Myocyte (in vitro differentiated cells): ENCODE measurements around the gene IGF1R. TPM values are rescaled to one million over a fixed set of nuclear protein-coding genes. Genes with fewer than 3 reads are reported as not detected.

Source experiments
- DNase-seq: peaks from one replicate; pipeline ENCODE4 v3.0.0-alpha.2; 2012; ENCODE audit warnings: low read depth
- total RNA-seq: library from RNA; depleted of rRNA; stranded (reverse); fragments of >200 nt; gene quantifications from 2 replicates; pipeline ENCODE4 v1.2.3, GENCODE V29; 2014

IGF1R gene
- total RNA-seq, 1 donor from 2014 or later, result 21.2 TPM

DNA sequence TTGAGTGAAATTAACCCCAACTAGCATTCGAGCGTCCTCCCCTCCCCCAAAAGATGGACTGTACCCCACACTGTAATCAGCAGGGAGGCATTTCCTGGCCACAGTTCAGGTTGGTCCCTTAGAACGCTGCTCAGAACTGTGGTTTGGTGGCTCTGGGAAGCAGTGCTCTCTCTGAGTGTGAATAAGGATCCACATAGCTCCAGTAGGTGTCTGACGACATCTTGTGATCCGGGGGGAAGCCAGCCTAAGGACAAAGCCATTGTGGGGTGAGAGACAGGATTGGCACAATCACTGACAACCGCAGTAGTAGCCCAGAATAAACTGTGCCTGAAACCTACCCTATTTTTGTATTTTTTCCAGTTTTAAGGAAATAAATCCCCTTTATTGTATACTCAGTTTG is 125.3 kb downstream of the IGF1R start:
- no peak for DNase-seq

GRCh38 chr15:98774756-98775497 is 126.6 kb downstream of the IGF1R start:
- no peak for DNase-seq

GRCh38 chr15:98775498-98776230 is 127.3 kb downstream of the IGF1R start:
- DNase-seq, result no peak

DNA sequence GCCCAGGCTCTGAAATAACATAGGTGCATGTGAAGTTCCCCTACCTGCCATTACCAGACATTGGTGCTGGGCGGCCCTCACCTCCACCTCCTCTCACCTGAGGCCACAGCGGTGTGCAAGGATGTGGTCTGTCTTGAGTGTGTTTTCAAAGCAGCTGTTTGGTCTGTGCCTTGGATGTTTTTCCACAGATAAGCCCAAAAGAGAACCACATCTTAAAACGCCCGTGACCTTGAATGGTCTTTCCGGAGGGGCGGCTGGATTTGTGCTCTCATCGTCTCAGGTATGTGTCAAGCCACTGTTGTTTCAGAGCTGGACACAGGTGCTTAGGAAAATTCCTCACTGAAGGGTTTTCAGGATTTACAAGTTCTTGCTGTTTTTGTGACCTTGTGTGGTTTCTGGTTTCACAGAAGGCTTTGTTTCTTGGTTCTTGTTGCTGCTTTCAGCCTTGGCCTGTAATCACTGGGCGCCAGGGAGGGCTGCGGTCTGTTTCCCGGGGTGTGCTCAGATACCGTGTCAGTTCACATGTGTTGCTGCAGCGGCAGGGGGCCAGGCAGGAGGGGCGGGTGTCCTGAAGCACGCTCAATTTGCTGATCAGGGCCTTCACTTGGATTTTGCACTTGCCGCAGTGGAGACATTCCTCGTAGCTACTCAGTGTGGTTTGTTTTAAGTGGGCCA is 128.4 kb downstream of the IGF1R start:
- DNase-seq, result peak; percentile 44

DNA sequence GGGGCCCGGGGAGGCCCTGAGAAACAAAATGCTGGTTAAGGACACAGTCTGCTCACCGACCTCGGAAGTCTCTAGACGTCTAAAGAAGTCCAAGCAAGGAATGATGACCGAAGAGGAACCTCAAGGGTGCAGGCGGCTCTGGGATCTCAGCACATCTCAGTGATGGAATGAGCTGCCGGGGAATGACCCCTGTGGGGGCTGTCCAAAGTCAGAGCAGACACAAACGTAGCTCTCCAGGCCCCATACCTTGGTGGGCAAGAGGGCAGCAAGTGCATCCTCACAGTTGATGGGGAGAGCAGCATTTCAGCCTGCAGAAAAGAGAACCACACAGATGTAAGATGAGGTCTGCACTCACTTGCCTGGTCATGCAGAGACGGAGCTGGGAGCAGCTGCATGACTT is 129.1 kb downstream of the IGF1R start:
- no peak for DNase-seq

GRCh38 chr15:98778263-98778959 is 130.1 kb downstream of the IGF1R start:
- DNase-seq, result no peak

DNA sequence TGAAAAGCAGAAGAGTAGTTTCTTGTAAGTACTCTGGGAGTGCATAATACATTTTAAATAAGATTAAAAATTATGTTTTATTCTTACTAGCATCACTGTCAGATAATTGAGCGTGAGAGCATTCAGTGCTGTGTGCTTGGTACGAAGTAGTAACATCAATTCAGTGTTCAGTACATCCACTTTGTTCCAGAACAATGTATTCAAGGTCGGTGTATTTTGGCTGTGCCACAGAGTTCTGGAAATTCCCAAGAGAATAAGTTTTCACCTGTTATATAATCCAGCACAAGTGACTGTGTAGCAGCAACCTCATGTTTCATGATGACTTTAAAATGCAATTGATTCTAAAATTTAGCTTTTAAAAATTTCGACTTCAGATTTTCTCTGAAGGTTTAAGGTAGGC is 130.6 kb downstream of the IGF1R start:
- no peak for DNase-seq

- DNase-seq, result peak; percentile 87
Measured at GRCh38 chr15:98779463-98780071, 131.2 kb downstream of the IGF1R start.

GRCh38 chr15:98781838-98782237 is 133.5 kb downstream of the IGF1R start:
- no peak for DNase-seq

- DNase-seq, result no peak
Measured at GRCh38 chr15:98782801-98783200, 134.5 kb downstream of the IGF1R start.

- no peak for DNase-seq
Measured at GRCh38 chr15:98785431-98785806, 137.1 kb downstream of the IGF1R start.

GRCh38 chr15:98785807-98786621 is 137.7 kb downstream of the IGF1R start:
- peak; percentile 41 for DNase-seq

GRCh38 chr15:98786717-98787116 is 138.4 kb downstream of the IGF1R start:
- no peak for DNase-seq

- DNase-seq, result no peak
Measured at GRCh38 chr15:98787194-98787593, 138.9 kb downstream of the IGF1R start.

DNA sequence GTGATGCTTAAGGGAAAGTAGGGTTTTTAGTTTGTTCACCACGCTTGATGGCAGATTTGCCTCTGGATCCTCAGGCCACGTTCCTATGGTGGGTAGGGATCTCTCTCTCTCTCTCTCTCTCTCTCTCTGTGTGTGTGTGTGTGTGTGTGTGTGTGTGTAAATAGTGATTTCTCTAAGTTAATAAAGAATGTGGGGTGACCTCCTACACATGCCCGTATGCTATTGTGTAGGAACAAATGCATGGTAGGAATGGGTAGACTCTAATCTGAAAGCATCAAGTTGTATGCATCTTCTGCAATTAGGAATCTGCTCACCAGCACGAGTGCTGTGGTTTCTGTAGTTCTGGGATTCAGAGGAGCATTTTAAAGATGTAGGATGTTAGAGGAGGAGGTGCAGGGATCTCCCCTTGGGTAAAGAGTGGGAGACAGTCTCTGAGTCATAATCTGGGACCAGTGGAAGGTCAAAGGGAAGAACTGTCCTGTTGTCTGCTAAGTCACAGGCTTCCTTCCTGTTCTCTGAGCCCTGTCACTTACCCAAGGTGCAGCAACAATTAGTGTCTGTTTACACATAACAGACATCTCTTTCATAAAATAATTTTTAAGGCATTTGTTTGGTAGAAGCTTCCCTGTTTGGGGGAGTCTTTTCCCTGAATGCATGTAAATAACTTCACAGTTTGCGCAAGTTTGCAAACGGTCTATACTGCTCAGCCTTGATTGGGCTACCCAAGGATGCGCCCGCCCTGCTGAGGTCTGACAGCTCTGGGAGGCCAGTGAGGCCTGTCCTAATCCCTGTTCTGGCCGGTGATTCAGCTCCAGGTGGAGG is 139.8 kb downstream of the IGF1R start:
- no peak for DNase-seq

GRCh38 chr15:98789020-98789419 is 140.7 kb downstream of the IGF1R start:
- no peak for DNase-seq

DNA sequence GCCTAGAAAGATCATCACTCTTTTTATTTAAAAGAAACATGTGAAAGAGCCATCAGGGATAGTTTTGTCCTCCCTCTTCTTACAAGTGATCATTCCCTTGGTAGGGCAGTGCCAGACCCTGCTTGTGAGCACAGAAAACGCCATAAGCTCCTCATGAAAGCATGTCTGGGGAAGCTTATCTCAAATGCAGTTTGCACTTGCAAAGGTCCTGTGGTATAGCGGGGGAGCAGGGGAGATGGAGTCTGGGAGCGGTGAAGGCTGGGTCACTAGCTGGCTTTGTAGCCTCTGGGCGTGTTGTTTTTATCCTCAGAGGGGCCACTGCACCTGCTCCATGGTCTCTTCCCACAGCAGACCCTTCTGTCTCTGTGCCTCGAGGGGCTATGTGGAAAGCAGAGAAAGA is 141.9 kb downstream of the IGF1R start:
- DNase-seq, result no peak

- DNase-seq, result no peak
Measured at GRCh38 chr15:98791046-98791701, 142.8 kb downstream of the IGF1R start.

DNA sequence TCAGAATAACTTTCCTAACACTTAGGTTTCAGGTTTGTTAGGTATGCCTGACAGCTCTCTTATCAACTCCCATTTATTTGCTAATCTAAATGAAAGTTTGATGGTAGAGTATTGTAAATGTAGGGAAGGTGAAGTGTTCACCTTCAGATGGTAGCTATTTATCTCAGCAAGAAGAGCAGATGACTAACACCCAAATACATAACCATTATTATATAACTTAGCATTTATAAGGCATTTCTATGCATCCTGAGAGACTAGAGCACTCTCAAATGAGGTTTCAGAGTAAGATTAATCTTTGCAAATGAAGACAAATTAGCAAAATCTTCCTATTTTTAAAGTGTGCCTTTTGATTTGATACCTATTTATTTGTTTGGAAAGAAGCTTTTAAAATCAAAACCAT is 143.8 kb downstream of the IGF1R start:
- no peak for DNase-seq
